Lower leg skin (tissue), 3 donors: ENCODE data around the gene PERP.

Experiments
- CTCF ChIP-seq, 3 donors: fragments of 450-650 bp; IDR thresholded peaks; one replicate each; pipeline ENCODE4 v1.5.1; 2016; ENCODE audit warnings: antibody characterized with exemption in 3 of 3, mild to moderate bottlenecking in 3 of 3, moderate library complexity in 2 of 3
- POLR2A ChIP-seq, 2 donors: fragments of 450-650 bp; IDR thresholded peaks; one replicate each; pipeline ENCODE4 v1.6.1; 2016 to 2017; ENCODE audit warnings: antibody characterized with exemption in 2 of 2, mild to moderate bottlenecking in 1 of 2, moderate library complexity in 1 of 2

GRCh38 chr6:138094260-138094659 is 13.0 kb downstream of the PERP start:
- TF ChIP-seq POLR2A (IDR thresholded peaks at IDR 0.05), result no peak
- no peak for TF ChIP-seq CTCF (IDR thresholded peaks at IDR 0.05)
